Glutamatergic neuron (in vitro differentiated cells): ENCODE results near the gene CIAO2A. TPM values are rescaled to one million over a fixed set of nuclear protein-coding genes. Genes with fewer than 3 reads are reported as not detected.

ENCODE experiments used
- DNase-seq: peaks from one replicate; pipeline ENCODE4 v3.0.0; 2022
- H3K27ac Mint-ChIP-seq: one replicate; pipeline ENCODE4 v1.8.0; 2020; ENCODE audit warnings: mild to moderate bottlenecking, mixed read lengths, inconsistent platforms; ENCODE audit not compliant: unreplicated experiment
- H3K27me3 Mint-ChIP-seq: one replicate; pipeline ENCODE4 v1.8.0; 2020; ENCODE audit warnings: mild to moderate bottlenecking, moderate library complexity, mixed read lengths, inconsistent platforms; ENCODE audit not compliant: unreplicated experiment
- H3K36me3 Mint-ChIP-seq: one replicate; pipeline ENCODE4 v1.8.0; 2020; ENCODE audit warnings: mild to moderate bottlenecking, mixed read lengths, inconsistent platforms; ENCODE audit not compliant: unreplicated experiment
- H3K4me1 Mint-ChIP-seq: one replicate; pipeline ENCODE4 v1.8.0; 2020; ENCODE audit warnings: mild to moderate bottlenecking, low read depth, mixed read lengths, inconsistent platforms; ENCODE audit not compliant: unreplicated experiment
- H3K4me3 Mint-ChIP-seq: one replicate; pipeline ENCODE4 v1.8.0; 2020; ENCODE audit warnings: mild to moderate bottlenecking, mixed read lengths, inconsistent platforms; ENCODE audit not compliant: unreplicated experiment
- H3K9me3 Mint-ChIP-seq: one replicate; pipeline ENCODE4 v1.8.0; 2020; ENCODE audit warnings: mild to moderate bottlenecking, moderate library complexity, mixed read lengths, inconsistent platforms; ENCODE audit not compliant: unreplicated experiment
- total RNA-seq: library from RNA; stranded (reverse); fragmentation: NEBNext Ultra II Directional; extraction: Animal tissue kit (Norgen Biotek cat#: 25700); gene quantifications from one replicate; pipeline ENCODE4 v1.2.1, GENCODE V29; 2021; ENCODE audit not compliant: unreplicated experiment
- TF ChIP-seq, protein P1 (sequence below): fragments of 200-600 bp; sonication (generic); IDR thresholded peaks from one replicate; pipeline ENCODE4 v1.5.0; 2021; ENCODE audit not compliant: partially characterized antibody, unreplicated experiment

Gene CIAO2A
- total RNA-seq, 1 donor from 2014 or later: 35.5 TPM

DNA sequence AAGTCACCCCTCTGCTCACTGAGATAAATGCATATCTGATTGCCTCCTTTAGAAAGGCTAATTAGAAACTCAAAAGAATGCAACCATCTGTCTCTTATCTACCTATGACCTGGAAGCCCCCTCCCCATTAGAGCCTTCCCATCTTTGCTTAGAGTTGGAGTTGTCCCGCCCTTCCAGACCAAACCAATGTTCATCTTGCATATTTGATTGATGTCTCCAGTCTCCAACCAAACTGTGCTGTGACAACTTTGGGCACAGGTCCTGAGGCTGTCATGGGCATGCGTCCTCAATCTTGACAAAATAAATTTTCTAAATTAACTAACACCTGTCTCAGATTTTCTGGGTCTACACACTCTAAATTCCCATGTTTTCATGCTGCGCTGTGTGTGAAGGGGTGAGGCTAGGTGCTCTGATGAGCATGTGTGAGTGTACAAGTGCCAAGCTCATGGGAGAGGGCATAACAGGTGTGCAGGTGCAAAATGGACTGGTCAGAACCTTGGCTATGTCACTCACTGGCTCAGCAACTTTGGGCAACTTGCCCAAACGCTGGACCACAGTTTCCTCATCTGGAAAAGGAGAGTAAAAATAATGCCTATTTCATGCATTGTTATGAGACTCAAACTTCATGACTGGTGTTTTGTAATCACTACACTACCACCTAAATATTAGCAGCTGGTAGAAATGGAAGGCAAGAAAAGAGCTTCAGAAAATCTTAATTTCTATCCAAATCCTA is 54.6 kb downstream of the CIAO2A start:
- Mint-ChIP-seq H3K27ac (no peak overlapping the region), H3K4me3 (no peak overlapping the region), H3K4me1 (no peaks in the 10 kb centered on the region), H3K9me3 (no peaks in the 10 kb centered on the region), H3K27me3 (peaks cover 2% of the 10 kb centered on the region), H3K36me3 (no peaks in the 10 kb centered on the region)
- TF ChIP-seq, protein P1, sequence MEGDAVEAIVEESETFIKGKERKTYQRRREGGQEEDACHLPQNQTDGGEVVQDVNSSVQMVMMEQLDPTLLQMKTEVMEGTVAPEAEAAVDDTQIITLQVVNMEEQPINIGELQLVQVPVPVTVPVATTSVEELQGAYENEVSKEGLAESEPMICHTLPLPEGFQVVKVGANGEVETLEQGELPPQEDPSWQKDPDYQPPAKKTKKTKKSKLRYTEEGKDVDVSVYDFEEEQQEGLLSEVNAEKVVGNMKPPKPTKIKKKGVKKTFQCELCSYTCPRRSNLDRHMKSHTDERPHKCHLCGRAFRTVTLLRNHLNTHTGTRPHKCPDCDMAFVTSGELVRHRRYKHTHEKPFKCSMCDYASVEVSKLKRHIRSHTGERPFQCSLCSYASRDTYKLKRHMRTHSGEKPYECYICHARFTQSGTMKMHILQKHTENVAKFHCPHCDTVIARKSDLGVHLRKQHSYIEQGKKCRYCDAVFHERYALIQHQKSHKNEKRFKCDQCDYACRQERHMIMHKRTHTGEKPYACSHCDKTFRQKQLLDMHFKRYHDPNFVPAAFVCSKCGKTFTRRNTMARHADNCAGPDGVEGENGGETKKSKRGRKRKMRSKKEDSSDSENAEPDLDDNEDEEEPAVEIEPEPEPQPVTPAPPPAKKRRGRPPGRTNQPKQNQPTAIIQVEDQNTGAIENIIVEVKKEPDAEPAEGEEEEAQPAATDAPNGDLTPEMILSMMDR: no peak
- DNase-seq: no peak

DNA sequence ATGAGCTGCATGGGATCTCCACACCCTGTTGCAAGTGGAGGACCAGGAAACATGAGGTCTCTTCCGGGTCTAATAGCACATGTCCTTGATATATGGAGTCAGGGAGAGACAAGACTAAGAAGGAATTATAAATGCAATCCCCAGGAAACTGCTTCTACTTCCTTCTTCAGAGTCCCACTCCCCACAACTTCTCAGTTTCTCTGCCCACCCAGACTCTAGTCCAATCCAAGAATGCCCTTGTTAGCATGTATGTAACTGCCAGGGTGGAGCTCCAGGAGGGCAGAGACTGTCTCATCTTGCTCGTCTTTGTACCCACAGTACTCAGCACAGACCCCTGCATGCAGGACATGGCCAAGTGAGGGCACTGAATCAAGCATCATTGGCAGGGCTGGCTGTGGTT is 55.7 kb downstream of the CIAO2A start:
- Mint-ChIP-seq H3K4me1 (no peaks in the 10 kb centered on the region), H3K9me3 (no peaks in the 10 kb centered on the region), H3K4me3 (no peak overlapping the region), H3K27me3 (peaks cover 2% of the 10 kb centered on the region), H3K36me3 (no peaks in the 10 kb centered on the region), H3K27ac (no peak overlapping the region)
- TF ChIP-seq, protein P1: no peak
- DNase-seq: no peak

DNA sequence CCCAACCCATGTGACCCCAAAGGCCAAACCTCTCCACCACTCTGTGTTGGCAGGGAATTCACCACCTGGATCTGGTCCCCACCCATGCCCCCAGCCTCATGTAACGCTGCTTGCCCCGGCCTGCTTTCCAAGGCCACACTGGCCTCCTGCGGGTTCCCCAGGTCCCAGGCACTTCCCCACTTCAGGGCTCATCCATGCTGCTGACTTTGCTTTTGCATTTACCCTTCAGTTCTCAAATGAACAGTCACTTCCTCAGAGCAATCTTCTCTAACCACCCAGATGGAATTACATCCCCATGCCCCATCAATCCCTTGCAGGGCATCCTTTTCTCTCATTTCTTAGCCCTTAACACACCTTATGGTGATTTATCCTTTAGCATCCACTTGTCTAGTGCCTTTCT is 56.5 kb downstream of the CIAO2A start:
- no peak overlapping the region for H3K4me3 Mint-ChIP-seq
- H3K36me3 Mint-ChIP-seq: no peaks in the 10 kb centered on the region
- DNase-seq: no peak
- H3K27ac Mint-ChIP-seq: no peak overlapping the region
- H3K9me3 Mint-ChIP-seq: no peaks in the 10 kb centered on the region
- peaks cover 2% of the 10 kb centered on the region for H3K27me3 Mint-ChIP-seq
- H3K4me1 Mint-ChIP-seq: no peaks in the 10 kb centered on the region
- TF ChIP-seq, protein P1: no peak

DNA sequence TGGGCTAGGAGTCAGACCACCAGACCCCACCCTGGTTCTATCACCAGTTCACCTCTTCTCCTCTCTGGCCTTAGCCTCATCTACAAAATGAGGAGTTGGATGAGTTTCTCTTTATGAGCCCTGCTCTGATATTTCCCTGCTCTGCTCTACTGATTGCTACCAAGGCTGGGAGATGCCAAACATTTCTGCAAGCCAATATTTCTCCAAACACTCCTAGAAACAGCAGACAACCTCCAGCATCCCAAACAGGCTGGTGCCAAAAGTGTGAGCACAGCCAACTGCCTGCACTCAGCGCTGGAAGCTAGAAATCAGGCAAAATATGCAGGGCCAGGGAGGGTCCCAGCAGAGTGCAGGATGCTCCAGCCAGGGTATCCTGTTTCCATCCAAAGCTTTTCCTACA is 58.1 kb downstream of the CIAO2A start:
- Mint-ChIP-seq H3K4me1 (no peaks in the 10 kb centered on the region), H3K36me3 (no peaks in the 10 kb centered on the region), H3K27me3 (peaks cover 2% of the 10 kb centered on the region), H3K4me3 (no peak overlapping the region), H3K27ac (no peak overlapping the region), H3K9me3 (no peaks in the 10 kb centered on the region)
- TF ChIP-seq, protein P1: no peak
- DNase-seq: no peak

DNA sequence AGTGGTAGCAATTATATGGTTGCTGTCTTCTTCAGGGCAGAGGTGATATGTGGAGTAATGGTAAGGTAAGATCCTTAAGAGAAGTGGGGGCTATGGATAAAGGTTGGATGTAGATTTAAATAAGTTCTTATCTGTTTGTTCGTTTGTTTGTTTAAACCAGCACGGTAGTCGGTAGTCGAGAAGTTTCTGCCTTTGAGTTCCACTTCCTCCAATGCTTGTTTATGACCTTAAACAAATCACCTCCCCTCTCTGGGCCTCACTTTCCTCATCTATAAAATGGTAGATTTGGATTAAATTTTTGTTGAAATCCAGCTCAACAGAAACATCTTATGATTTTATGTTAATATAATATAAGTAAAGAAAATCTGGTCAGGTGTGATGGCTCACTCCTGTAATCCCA is 59.1 kb downstream of the CIAO2A start:
- H3K4me1 Mint-ChIP-seq: no peaks in the 10 kb centered on the region
- TF ChIP-seq, protein P1: no peak
- DNase-seq: no peak
- no peak overlapping the region for H3K4me3 Mint-ChIP-seq
- H3K27me3 Mint-ChIP-seq: peaks cover 2% of the 10 kb centered on the region
- no peaks in the 10 kb centered on the region for H3K36me3 Mint-ChIP-seq
- no peak overlapping the region for H3K27ac Mint-ChIP-seq
- no peaks in the 10 kb centered on the region for H3K9me3 Mint-ChIP-seq
